GM13976 (cell line): Measurements from ENCODE around the gene LYST.
"Not testable (repeated sequence)": the region's sequence is repeated elsewhere in the genome, so short reads cannot be mapped to it uniquely, and the experiment has no call there.

Experiments
- DNase-seq: peaks from one replicate; pipeline ENCODE4 v3.0.0; 2012; ENCODE audit warnings: low spot score
- CTCF ChIP-seq: IDR thresholded peaks from 2 replicates; pipeline ENCODE4 v1.5.1; 2012; ENCODE audit warnings: borderline replicate concordance, mild to moderate bottlenecking; ENCODE audit not compliant: insufficient read depth; ENCODE audit errors: extremely low read depth, missing control alignments, control extremely low read depth
- in situ Hi-C: fragments of 300-500 bp; cut with MboI; formaldehyde crosslinking; loops from one replicate; pipeline ENCODE4 v1.12.0; 2022; ENCODE audit warnings: low sequenced_read_pairs, mixed read lengths, inconsistent platforms; ENCODE audit not compliant: unreplicated experiment

LYST gene

GRCh38 chr1:235631816-235632215, 234.9 kb downstream of the LYST start:
- DNase-seq, result no peak
- in situ Hi-C loops, result no loop called here
- no peak for TF ChIP-seq CTCF

- DNase-seq, result no peak
- in situ Hi-C loops, result no loop called here
- TF ChIP-seq CTCF, result no peak
Observed at GRCh38 chr1:235628316-235629005, 238.2 kb downstream of the LYST start.

GRCh38 chr1:235625831-235626230, 240.9 kb downstream of the LYST start:
- in situ Hi-C loops, result no loop called here
- DNase-seq, result no peak
- no peak for TF ChIP-seq CTCF

- in situ Hi-C loops, result no loop called here
- no peak for TF ChIP-seq CTCF
- DNase-seq, result no peak
Observed at GRCh38 chr1:235625340-235625739, 241.4 kb downstream of the LYST start.

GRCh38 chr1:235624721-235625333, 241.9 kb downstream of the LYST start:
- DNase-seq, result no peak
- in situ Hi-C loops, result no loop called here
- TF ChIP-seq CTCF, result no peak

GRCh38 chr1:235622936-235623779, 243.5 kb downstream of the LYST start:
- in situ Hi-C loops, result no loop called here
- no peak for DNase-seq

GRCh38 chr1:235619149-235619548, 247.6 kb downstream of the LYST start:
- DNase-seq, in situ Hi-C loops: not testable (repeated sequence)

More at GRCh38 chr1:235622936-235623779, 243.5 kb downstream of the LYST start:
- no peak for TF ChIP-seq CTCF
